ENCODE data around the gene BMPER.

Gene BMPER

DNA sequence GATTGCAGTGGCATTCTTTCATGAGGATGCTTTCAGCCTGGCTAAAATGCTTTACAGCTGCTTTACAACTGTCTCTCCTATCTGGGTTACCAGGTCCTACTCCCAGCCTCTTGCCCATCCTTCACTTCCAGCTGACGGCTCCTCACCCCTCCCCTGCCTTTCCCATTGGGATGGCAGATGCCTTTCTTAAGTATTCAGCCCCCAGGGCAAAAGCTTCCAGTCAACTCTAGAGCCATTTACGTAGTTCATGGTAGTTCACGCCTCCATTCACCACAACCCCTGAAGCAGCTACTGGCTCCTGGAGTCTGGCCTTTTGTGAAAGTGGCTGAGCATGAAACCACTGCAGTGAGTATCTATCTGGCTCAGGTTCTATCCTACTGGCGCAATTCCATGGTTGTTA is 17.2 kb upstream of the BMPER start:
- DNase-seq (ENCODE audit: low read depth in 3 of 3) = no peak

DNA sequence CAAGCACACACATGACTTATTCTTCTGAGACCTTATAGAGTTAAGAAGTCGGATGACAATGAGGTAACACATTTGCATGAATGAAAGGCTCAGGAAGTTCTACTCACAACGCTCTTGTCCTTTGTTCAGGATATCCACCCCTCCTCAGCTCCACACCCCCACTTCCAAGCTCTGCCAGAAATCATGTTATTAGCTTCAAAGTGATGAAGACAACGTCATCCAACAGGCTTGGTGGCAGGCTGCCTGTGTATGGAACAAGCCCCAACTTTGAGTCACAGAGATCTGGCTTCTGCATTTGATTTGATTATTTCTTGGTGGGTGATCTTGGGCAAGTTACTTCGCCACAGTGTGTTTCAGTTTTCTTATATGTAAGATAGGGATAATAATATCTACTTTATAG is 12.4 kb upstream of the BMPER start:
- DNase-seq (ENCODE audit: low read depth in 3 of 3) = no peak

DNA sequence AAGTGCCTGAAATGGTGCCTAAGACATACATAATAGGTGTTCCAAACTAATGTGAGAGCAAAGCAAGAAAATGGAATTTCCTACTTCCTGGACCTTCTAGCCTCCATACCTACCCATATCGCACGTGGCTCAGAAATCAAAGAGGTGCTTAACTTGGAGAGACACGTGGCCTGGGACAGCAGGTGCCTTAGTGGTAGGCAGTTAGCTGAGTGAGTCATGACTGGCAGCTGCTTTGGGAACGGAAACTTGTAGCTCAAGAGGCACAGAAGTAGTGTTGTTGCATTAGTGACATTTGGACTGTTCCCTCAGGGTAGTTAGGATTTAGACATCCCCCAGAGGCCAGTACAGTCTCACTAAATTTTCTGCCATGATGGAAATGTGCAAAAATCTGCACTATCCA is 12.0 kb upstream of the BMPER start:
- no peak for DNase-seq (ENCODE audit: low read depth in 3 of 3)

DNA sequence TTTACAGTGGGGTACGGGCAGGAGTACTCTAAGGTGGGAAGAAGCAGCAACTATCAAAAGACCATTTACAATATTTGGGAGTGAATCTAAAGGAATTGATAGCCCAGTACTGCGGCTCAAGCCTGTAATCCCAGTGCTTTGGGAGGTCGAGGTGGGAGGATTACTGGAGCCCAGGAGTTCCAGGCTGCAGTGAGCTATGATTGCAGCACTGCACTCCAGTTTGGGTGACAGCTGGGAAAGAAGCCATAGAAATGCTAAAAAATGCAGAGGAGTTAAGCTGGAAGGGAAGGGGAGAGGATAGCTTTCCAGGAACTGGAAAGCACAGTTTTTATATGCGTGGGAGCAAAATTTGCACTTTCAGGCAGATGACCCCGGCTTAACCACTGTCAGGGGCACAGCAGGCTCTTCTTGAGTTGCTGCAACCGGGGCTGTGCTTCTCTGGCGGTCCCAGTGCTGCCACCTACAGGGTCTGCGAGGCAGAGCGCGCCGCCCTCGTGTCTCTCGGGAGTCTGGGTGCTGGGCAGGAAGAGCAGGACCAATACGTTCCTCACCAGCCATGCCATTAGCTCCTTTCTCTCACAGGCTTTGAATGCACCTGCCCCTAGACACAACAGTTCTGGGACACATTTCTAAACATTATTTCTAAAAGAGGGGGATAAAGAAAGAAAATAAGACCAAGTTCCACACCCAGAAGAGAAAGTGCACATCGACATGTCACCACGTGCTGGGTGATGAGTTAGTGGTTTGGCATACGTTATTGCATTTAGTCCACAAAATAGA is 10.1 kb upstream of the BMPER start:
- peak; percentile 24 to 51 (median 48) for DNase-seq (ENCODE audit: low read depth in 3 of 3)

DNA sequence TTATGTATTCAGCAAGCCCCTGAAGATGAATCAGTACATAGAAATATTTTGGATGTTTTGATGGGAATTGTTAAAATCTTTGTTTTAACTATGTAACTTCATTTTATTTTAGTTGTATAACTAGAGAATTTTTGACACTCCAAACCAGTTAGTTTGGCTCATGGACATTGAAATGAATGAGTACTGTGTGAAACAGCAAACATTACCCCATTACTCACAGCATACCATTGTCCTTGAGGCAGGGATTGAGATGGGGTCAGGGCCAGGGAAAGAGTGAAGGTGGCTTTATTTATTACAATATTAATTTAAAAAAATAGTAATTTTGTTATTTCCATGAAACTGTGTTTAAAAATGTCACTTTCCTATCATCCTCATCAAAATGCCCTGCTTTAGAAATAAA is 4.8 kb upstream of the BMPER start:
- DNase-seq (ENCODE audit: low read depth in 3 of 3) = no peak

DNA sequence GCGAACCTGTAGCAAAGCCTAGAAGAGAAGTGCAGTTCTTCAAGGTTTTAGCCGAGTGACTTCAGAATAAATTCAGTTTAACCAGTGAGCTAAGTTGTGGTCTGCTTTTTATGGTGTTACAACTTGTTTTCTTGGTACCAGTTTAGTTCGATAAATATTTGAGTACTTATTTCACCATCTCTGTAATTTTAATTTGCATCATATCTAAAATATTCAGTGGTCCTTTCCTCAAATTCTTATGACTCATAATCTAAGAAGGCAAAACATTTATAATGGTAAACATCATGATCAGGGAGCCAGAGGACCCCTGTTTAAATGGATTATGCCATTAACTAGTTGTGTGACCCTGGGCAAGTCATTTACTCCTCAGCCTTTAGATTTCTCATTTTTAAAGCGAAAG is 4.1 kb upstream of the BMPER start:
- no peak for DNase-seq (ENCODE audit: low read depth in 3 of 3)

DNA sequence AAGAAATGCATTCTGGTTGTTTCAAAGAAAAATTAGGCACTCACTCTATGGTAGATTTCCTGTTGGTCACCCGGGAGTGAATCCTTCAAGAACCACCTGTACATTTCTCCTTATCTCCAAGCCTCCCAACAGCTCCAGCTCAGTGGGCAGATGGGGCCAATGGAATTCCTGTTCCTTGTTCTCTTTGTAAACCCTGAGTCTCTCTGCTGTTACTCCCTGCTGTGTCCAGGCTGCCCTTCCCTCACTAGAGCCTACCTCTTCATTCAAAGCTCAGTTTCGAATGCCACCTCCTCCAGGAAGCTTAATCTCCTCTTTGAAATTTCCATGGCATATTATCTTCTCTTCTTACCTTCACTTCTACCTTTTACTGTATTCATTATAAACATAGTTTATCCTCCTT is 3.5 kb upstream of the BMPER start:
- DNase-seq (ENCODE audit: low read depth in 3 of 3) = no peak

DNA sequence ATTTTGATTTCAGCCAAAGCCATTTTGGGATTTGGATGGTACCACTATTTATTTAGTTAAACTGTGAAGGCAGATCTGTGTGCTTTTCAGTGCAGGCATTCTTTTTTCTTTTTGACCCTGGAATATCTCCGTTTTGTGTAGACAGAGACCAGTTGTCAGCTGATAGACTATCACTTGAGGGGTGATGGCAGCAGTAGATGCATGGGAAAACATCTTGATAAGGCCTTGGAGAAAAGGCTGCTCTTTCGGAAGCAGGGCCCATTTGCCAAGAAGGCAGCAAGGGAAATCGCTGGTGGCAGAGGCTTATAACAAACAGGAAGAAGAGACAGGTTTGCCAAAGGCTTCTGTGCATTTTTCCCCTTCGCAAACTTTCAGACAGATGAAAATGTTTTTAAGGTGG is 2.6 kb upstream of the BMPER start:
- DNase-seq (ENCODE audit: low read depth in 3 of 3) = no peak

DNA sequence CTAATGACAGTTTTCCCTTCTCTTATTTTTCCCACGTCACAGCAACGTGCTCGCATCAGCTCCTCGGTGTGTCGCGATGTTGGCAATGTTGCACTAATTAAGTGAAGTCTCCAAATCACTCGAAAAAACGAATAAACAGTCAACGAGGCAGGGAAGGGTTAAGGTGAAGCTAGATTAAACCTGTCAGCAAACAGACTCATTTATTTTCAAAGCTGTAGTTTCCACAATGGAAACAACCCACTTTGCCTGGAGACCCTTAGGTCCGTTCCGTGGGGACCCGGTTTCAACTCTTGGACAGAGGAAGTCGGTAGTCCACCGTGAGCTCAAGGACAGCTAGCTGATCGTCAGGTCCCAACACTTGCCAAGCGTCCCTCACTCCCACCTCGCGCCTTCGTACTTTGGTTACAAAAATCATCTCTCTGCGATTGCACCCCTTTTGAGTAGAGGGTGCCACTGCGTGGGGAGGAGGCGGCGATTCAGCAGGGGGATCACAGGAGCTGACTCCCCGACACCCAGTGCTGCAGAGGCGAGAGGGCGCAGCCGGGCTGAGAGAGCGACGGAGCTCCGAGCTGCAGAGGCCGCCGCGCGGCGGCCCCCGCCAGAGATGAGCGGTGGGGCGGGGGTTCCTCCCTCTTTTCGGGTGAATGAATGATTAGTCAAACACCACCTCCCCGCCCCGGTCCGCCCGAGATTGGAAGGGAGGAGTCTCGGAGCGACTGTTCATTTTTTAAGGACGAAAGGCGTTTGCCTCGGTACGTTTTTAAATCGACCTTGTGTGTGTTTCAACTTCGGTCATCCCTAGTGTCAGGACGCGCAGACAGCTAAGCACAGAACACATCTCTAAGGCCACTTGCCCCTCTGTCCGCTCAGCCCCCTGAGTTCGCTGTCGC is 1.3 kb upstream of the BMPER start:
- no peak for DNase-seq (ENCODE audit: low read depth in 3 of 3)

DNA sequence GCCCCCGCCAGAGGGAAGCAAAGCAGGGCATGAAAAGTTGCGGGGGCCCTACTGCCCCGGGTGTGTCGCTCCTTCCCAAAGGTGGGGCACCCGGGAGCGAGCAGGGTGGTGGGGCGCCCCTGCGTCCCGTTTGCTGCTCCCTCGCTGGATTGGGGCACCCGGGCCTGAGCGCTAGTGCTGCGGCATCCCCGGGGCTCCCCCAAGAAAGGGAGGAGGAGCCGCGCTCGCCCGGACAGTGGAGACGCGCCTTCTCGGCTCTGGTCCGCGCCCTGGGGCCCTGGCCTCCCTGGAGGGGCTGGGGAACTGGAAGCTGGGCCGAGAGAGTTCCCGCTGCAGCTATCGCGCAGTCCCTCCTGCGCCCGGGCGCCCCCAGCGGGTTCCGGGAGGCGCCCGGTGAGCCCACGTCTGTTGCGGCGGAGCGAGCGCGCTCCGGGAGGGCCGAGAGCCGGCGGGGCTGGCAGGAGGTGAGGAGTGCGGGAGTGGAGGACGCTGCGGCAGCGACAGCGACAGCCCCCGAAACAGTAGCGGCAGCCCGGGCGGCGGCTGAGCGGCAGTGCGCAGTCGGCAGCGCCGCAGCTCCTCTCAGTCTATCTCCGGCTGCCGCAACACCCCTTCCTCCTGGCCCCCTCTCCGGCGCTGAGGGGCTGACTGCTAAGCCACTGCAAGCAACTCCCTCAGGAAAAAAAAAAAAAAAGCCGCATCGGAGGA is 504 bp upstream of the BMPER start:
- DNase-seq (ENCODE audit: low read depth in 3 of 3) = no peak

DNA sequence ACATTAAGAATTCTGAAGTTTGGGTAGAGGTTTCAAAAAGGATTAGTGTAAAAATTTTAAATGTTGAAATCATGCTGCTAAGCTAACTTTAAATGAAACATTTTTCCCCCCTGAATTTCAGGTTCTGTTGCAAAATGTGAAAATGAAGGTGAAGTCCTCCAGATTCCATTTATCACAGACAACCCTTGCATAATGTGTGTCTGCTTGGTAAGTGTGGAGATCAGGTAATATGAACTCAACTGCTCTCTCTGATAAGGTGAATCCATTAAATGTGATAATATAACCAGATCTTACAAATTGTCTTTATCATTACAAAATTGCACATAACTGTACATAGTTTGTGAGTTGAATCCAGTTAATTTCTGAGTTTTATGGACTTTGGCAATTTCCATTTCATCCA is 1.4 kb downstream of the BMPER start:
- DNase-seq (ENCODE audit: low read depth in 3 of 3) = no peak

DNA sequence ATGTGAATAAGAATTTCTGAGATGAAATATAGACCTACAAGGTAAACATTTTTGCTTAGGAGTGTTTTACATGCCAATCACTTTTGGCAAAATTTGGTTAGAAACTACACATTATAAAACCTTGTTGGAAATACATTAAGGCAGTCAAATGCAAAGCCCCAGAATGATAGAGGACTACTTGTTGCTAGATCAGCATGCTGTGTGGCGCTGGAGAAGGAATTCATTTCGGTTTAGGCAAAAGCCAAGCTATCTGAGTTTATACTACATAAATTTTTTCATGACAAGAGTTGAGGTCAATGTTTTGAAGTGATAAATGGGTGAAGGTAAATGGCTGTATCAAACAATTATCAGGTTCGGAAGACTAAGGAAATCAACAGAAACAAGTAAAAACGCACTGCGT is 2.3 kb downstream of the BMPER start:
- DNase-seq (ENCODE audit: low read depth in 3 of 3) = no peak

DNA sequence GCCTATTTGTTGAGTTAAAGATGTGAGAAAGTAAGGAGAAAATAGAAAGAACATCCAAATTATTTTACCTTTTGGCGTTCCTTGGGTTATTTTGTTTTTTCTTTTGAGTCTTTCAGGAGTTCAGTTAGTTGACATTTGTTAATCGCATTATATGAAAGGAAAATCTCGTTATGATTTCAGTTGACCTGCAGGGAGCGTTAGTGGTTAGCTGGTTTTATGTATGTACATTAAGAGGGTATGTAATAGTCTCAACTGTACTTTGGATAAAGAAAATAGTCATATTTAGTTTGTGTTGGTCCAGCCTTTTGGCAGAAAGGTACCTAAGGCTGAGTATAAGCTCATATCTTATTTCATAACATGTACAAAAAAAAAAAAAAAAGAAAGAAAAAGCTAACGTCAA is 4.0 kb downstream of the BMPER start:
- no peak for DNase-seq (ENCODE audit: low read depth in 3 of 3)

DNA sequence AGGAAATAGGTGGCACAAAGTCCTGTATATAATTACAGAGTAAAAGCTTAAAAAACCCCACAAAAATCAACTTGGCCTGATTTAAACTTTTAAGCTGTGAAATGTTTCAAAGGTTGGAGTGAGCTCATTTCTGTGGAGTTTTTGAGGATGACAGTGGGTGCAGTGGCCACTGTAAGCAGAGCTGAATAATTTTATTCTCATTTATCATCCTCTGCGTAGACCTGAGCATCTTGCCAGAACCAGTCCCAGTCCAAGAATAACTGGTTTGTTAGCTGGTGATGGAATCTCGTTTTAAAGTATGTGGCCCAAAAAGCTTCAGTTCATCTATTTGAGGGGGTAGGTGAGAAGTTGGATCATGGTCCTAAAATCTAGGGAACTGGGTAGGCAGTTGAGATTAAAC is 4.4 kb downstream of the BMPER start:
- DNase-seq (ENCODE audit: low read depth in 3 of 3) = no peak

DNA sequence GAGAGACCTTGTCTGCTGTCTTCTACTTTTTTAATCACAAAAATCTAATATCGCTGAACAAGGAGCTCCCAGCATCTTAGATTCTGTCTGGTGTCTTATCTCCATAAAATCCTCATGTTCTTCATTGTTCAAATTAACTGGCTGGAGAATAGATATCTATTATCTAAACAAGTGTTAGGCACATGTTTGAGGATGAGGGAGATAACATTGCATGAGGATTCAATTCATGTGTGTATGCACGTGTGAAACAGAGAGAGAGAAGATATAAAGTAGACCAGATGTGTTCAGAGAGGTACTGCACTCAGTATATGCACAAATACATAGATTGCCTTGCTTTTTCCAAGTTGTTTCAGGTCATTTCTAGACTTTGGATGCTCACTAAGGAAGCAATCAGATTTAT is 5.4 kb downstream of the BMPER start:
- DNase-seq (ENCODE audit: low read depth in 3 of 3) = no peak

DNA sequence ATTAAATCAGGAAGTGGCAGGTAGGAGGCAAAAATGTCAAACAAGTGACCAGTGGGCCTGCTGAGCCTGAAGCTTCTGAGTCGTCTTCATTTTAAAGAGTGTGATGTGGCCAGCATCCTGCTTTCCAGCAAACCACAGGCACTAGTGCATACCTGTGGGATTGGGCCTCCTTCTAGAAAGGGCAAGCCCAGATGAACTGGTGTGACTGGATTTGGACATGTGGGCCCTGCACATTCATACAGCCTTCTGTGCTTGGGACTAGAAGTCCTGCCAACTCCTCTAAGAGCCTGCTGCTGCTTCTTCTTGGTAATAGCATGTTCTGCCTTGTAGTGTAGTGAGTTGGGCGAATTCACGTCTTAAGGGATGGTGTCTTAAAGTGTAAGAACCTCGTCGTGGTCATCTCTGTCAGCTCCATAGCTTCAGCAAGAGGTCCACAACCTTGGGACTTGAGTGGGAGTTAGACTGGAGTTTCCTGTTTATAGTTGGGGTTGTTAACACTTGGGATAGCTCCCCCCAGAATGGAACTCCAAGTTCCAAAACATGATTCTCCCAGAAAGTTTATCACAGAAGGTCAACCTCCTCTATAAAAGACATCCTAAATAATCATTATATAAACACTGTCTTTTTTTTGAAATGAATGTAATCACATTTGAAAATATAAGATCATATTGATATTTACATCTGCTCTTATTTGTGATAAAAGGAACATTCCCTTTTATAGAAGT is 11.2 kb downstream of the BMPER start:
- DNase-seq (ENCODE audit: low read depth in 3 of 3) = no peak

DNA sequence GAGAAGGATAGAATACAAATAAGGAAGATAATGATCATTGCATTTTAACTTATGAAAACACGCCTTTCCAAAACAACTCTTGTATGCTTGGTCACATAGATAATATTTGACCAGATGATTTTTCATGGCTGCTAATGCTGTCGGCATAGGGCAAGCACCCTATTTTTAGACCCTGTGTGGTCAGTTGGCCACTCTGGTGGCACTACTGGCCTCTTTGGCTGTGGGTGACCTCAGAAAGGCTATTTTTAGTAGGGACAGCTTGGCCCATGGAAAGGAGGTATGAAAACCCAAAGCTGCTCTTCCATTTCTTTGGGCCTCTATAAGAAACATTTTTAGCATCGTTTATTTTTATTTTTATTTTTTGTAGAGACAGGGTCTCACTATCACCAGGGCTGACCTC is 12.3 kb downstream of the BMPER start:
- DNase-seq (ENCODE audit: low read depth in 3 of 3) = no peak

DNA sequence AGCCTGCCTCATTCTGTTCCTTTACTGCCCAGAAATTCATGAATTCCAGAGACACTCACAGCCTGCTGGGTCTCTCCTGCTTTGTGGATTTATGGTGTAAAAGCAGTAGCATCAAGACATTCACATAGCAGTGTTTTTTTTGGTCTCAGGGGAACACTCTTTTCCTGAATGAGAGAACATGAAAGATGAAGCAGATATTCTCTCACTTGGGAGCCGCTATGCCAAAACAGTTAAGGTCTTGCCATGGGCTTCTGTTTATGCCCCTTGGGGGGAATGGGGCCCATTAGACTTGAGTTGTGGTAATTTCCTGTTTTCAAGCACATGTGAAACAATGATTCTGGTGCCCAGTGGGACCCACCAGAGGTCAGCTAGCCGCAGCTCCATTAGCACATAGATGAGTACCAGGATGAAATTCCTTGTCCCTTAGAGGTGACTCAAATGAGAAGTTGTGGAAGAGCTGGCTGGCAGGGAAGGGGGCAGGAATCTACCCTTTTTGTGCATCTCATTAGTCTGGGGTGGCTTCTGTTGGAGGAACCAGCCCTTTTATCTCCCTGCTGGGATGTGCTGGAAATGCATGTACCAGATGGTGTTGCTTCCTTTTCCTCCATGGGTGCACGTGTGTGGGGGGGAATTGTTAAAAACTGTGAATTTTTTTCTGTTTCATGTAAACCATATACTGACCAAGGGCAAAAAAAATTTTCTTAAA is 13.3 kb downstream of the BMPER start:
- no peak for DNase-seq (ENCODE audit: low read depth in 3 of 3)

DNA sequence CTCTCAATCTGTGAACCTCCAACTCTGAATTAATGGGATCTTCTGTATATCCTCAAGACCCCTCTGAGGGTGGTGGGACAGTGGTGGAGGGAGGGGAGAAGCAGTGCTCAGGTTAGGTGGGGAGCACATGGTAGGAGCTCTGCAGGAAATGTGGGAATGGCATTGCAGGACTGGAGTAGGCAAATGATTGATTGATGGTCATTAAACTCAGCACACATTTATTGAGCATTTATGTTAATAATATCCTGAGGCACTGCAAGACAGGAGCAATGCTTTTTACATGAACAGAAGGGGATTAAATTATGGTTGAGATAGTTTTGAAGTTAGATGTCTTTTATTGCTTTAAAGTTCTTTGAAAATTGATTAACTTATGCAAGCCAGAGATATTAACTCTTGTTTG is 14.1 kb downstream of the BMPER start:
- DNase-seq (ENCODE audit: low read depth in 3 of 3) = no peak

DNA sequence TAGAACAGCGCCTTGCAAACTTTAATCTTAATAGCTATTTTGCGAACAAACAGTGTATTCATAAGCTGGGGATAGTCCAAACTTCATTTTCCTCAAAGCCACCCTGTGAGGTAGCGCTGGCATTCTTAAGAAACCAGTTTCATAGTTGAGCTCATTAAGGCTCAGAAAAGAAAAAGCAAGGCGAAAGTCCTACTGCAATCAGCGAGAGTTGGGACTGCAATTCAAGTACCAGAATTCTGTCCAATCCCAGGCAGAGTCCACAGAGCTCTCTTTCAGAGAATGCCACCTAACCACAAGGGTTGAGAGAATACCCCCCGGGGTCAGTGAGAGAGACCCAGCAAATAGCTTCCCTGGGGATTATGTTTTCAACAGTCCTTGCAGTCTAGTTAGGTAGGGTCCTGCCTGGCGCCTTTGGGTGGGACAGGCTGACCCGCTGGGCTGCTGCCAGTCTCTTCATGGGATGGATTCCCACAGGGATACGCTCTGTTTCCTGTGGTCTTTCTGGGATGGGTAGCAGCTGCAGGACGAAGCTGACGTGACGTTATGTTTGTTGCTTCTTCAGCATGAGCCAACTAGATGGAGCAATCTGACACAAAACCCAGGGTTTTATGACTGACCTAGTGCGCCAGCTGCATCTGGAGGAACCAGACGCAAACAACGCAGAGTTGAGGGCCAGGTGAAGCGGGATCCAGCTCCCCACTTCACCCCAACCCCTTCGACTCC is 16.0 kb downstream of the BMPER start:
- no peak for DNase-seq (ENCODE audit: low read depth in 3 of 3)

DNA sequence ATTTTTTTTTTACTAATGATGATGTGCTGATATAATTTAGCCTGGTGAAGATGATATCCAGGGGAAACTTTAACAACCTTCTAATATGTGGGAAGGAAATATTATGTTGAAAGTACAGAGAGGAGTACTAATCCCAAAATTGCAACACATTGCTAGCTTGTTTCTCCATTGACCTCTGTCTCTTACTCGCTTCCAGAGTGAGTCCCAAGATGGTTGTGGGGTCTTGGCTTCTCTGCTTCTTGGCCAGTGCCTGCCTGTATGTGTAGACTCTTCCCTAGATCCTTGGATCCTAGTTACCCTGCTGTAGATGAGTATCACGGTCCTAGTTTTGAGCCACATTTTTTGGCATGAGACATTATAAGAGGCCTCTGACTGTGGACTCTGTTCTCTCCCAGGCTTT is 17.5 kb downstream of the BMPER start:
- DNase-seq (ENCODE audit: low read depth in 3 of 3) = no peak

Measured in stimulated activated CD4-positive, alpha-beta T cell treated with anti-CD3 and anti-CD28 coated beads, TNF-alpha, amount 100 ng/mL, for 4 hours (primary cell).